GM21825 (cell line): ENCODE data around the gene MYH7.
"Not testable (repeated sequence)": the region's sequence is repeated elsewhere in the genome, so short reads cannot be mapped to it uniquely, and the experiment has no call there.

Experiments
- ATAC-seq: cut with Tn5 transposase; IDR thresholded peaks from one replicate; pipeline ENCODE4 v1.9.1; 2021; ENCODE audit warnings: mild to moderate bottlenecking, moderate library complexity; ENCODE audit not compliant: unreplicated experiment

MYH7 gene

GRCh38 chr14:23431486-23431885 is 4.0 kb downstream of the MYH7 start:
- no peak for ATAC-seq

DNA sequence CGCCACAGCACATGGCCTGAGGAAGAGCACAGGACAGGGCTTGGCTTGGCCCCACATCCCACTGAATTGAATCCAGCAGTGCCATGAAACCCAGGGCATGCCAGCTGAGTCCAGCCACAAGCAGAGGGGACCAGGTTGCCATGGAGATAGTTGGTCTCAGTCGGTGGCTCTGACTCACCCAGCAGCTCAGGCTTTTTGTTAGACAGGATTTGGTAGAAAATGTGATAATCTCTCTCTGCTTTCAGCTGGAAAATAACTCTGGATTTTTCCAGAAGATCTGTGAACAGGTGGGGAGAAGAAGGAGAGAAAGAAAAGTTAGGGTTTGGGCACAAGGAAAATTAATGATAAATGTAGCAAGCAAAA is 4.8 kb downstream of the MYH7 start:
- ATAC-seq, result no peak

DNA sequence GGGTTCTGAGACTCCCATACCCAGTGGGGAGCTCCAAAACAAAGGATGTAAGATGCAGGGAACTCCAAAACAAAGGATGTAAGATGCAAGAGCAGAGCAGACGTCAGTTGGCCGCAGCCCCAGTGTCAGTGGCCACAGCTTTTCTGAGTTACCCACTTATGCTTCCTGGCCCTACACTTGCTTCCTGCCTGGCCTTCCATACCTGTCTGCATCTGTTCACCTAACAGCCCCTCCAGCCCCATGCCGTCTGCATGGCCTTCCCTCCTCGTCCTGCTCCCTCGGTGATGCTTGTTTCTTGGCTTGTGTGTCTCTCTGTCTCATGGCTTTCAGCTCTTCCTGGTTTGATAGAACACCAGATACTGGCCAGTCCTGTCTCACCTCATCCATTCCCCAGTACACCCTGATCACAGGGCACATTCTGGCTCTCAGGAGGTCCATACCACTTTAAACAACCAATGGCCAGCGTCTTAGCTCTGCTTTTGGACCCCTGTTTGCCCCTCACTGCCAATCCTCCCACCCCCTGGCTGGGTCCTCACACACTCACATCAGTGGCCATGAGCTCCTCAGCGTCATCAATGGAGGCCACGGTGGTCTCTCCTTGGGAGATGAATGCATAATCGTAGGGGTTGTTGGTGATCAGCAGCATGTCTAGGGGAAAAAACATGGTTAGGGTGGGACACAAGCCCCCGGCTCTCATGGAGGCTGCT is 5.3 kb downstream of the MYH7 start:
- ATAC-seq, result no peak

DNA sequence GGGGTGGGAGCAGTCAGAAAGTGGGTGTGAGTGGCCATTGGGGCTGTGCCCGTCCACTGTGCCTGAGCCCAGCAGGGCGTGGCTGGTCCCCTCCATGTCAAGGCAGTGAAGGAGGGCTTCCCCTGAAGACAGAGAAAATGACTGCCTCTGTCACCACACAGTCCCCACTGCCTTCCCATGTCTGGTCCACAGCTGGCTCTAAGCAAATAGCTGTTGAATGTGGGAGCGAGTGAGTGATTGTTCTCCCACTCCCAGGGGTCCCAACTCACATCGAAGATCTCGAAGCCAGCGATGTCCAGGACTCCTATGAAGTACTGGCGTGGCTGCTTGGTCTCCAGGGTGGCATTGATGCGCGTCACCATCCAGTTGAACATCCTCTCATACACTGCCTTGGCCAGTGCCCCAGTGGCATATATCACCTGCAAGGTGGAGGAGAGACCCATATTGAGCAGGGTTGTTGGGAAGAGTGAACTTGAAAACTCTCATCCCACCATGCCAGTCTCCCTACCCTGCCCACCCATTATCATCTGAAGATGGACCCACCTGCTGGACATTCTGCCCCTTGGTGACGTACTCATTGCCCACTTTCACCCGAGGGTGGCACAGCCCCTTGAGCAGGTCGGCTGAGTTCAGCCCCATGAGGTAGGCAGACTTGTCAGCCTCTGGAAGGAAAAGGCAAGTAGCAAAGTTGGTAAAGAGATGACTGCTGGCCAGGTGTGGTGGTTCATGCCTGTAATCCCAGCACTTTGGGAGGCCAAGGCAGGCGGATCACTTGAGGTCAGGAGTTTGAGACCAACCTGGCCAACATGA is 6.6 kb downstream of the MYH7 start:
- ATAC-seq, result no peak

DNA sequence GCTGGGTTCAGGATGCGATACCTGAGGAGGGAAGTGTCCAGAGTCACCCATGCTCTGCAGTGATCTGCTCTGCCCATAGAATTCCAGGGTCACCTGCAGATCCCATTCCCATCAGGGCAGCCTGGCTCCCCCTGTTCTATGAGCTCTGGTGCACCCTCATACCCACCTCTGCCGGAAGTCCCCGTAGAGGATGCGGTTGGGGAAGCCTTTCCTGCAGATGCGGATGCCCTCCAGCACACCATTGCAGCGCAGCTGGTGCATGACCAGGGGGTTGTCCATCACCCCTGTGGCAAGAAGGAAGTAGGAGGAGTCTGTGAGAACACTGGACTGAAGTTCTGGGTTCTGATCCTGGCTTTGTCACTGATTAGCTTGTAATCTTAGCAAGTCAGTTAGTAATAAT is 9.7 kb downstream of the MYH7 start:
- ATAC-seq, result not testable (repeated sequence)

DNA sequence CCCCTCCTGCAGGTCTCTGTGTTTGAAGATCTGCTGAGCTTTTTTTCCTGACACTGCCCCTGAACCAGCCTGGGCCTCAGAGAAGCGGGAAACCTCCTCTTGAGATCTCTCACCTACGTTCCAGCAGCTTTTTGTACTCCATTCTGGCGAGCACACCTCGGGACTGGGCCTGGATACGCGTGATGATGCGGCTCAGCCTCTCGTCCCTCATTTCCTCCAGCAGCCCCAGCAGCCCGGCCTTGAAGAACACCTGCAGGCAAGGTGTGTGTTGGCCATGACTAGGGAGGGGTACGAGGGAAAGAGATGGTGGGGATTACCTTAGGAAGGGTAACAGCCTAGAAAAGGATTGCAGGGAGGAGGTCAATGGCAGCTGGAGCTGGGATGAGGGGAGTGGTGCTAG is 10.3 kb downstream of the MYH7 start:
- ATAC-seq, result no peak

DNA sequence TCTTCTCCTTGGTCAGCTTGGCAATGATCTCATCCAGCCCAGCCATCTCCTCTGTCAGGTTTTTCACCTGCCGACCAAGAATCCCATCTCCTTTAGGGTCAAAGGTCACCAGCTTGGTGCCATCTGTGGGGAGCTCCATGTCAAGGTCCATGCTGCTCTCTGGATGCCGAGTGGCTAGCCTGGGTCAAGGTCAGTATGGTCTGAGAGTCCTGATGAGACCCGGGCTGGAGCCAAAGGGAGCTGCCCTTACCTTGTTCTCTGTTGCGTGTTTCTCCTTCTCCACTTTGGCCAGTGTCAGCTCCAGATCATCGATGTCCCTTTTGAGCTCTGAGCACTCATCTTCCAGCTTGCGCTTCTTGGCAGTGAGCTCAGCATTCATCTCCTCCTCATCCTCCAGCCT is 11.8 kb downstream of the MYH7 start:
- no peak for ATAC-seq

DNA sequence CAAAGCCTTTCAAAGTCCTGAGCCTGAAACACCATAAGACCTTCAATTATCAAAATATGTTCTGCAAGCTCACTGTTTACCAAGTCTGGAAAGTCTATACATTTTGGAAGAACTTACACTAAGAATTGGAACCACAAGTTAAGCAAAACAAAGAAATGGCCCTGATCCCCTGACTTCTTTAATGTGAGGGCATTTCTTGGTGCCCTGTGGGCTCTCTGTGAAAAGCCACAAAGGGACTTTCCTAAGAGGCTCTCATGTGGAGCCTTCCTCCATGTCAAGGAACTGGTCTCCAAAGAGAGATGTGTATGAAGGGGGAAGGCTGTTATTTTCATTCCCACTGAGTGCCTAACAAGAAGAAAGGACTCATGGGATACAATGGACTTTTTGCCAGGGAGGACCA is 13.9 kb downstream of the MYH7 start:
- ATAC-seq, result no peak

DNA sequence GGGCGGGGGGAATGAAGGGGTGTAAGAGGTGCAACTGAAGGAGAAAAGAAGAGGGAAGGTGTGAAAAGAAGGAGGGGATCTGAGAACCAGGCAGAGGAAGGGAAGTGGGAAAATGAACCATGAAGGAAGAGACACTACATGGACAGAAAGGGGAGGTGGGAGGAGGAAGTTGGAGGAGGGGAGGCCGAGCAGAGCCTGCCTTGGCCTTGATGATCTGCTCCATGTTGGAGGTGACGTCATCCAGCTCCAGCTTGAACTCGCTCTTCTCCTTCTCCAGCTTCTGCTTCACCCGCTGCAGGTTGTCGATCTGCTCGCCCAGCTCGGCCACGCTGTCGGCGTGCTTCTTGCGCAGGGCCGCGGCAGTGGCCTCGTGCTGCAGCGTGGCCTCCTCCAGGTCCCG is 15.8 kb downstream of the MYH7 start:
- ATAC-seq, result not testable (repeated sequence)

DNA sequence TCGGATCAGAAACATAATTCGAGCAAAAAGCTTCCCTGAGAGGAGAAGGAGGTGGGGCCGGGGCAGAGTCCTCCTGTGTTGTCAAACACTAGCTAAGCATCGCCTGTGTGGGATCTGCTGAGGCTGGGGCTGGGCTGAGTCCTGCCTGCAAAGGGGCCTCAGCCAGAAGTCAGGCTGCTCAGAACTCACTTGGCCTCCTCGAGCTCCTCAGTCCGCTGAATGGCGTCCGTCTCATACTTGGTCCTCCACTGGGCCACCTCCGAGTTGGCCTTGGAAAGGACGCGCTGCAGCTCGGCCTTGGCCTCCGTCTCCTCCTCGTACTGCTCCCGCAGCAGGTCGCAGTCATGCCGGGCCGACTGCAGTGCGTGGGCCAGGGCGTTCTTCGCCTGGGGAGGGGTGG is 17.4 kb downstream of the MYH7 start:
- ATAC-seq, result no peak

DNA sequence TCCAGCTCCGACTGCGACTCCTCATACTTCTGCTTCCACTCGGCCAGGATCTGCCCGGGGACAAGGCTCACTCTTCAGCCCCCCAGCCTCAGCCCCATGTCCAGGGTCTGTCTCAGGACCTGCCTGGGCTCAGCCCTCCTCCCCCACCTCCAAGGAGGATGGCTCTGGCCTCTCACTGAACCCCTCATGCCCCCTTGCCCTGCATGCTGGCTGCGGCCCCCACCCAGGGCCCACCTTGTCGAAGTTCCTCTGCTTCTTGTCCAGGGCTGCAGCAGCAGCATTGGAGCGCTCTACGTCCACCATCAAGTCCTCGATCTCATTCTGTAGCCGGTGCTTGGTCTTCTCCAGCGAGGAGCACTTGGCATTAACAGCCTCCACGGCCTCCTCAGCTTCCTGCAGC is 18.2 kb downstream of the MYH7 start:
- ATAC-seq, result not testable (repeated sequence)

DNA sequence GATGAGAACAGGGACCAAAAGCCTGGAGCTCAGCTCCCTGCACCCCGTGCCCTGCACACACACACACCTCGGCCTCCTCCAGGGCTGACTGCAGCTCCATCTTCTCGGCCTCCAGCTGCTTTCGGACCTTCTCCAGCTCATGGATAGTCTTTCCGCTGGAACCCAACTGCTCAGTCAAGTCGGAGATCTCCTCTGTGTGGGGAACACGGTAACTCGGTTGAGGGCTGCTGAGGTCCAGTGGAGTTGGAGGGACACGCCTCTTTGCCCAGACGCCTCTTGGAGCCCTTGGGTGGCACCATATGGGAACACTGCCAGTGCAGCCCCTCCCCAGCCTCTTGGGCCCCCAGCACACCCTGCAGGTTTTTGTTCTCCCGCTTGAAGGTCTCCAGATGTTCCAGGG is 18.7 kb downstream of the MYH7 start:
- ATAC-seq, result no peak

DNA sequence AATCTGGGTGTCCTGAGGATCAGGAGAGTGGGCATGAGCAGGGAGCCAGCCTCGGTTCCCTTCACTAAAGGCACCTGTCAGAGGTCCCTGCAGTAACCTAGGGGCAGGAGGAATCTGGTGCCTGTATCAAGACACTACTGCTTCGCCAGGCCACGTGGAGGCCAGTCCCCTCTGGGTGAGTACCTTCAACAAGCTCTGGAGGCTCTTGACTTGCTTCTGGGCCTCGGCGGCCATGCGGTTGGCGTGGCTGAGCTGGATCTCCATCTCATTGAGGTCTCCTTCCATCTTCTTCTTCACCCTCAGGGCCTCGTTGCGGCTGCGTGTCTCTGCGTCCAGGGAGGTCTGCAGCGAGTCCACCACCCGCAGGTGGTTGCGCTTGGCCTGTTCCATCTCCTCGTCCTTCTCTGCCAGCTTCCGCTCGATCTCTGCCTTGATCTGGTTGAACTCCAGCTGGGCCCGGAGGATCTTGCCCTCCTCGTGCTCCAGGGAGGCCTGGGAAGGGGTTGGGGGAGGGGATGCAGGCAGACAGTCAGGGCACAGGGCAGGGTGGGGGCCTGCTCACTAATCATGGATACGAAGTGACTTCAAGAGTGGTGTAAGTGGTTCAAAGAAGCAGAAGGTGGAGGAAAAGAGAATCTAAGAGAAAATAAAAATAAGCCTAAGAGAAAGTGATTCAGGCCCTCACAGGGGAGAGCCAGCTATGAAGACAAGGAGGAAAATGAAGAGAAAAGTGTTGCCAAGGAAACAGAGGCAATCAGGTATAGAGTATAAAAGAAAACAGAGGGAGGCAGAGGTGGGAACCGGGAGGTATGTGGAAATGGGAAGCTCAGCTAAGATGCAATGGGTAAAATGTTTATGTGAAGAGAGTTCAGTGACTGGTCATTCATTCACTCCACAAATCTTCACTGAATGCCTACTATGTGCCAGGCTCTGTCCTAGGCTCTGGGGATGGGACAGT is 19.4 kb downstream of the MYH7 start:
- ATAC-seq, result no peak

DNA sequence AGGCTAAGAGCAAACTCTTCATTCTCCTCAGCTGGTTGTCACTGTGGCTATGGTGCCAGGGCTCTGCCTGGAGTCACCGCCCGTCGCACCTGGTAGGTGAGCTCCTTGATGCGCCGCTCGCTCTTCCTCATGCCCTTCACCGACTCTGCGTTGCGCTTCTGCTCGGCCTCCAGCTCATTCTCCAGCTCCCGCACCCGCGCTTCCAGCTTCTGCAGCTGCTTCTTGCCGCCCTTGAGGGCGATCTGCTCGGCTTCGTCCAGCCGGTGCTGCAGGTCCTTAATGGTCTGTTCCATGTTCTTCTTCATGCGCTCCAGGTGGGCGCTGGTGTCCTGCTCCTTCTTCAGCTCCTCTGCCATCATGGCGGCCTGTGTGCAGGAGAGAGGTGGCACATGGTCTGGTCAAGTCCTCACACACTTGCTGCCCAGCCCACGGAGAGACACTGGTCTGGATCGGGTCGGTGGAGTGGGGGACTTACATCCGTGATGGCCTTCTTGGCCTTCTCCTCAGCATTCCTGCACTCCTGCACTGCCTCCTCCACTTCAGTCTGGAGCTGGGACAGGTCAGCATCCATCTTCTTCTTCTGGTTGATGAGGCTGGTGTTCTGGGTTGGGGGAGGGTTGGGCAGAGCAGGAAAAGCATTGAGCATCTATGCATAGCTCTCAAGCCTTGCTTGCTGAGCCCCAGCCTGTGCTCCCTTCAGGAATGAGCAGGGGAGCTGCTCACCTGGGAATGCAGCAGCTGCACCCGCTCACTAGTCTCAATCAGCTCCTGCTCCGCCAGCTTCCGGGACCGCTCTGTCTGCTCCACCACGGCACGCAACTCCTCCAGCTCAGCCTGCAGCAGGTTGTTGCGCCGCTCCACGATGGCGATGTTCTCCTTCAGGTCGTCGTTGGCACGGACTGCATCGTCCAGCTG is 20.3 kb downstream of the MYH7 start:
- ATAC-seq, result no peak

GRCh38 chr14:23414254-23414653 is 21.2 kb downstream of the MYH7 start:
- ATAC-seq, result no peak

DNA sequence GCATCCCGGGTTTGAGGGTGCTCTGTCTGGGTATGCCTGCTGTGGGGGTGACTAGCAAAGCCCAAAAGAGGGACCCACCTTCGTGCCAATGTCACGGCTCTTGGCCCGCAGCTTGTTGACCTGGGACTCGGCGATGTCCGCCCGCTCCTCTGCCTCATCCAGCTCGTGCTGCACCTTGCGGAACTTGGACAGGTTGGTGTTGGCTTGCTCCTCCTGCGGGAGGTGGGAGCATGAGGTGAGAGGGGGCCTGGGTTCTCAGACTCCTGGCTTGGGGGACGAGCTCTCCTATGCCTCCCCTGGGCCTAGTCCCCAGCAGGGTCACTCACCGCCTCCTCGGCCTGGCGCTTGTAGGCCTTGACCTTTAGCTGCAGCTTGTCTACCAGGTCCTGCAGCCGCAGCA is 21.8 kb downstream of the MYH7 start:
- ATAC-seq, result no peak

GRCh38 chr14:23411563-23412525 is 23.6 kb downstream of the MYH7 start:
- no peak for ATAC-seq

DNA sequence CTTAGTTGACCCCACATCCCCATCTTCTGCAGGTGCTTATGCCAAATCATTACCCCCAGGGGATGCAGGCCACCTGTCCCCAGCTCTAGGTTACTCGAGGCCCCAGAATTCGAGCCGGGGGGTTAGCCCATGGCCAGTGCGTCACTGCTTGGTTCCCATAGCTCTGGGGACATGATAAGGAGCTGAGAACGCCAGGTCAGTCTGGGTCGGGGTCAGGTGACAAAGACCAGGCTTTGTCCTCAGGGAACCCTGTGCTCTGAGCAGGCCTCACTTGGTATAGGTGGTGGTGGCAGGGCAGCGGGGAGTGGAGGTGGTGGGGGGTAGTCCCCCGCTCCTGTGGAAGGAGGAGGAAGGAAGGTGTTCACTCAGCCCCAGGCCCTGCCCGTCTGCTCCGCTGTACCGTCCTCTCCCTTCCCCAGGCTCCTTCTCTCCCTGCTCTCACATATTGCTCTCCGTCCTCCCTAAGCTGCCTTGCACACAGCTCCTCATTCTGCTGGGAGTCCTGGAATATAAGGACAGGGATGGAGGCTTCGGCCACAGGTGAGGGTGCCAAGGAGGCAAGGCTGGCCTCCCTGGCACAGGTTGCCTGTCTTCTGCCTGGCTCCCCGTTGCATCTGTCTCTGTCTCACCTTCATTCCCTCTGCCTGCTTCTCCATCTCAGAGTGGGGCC is 25.4 kb downstream of the MYH7 start:
- ATAC-seq, result no peak

DNA sequence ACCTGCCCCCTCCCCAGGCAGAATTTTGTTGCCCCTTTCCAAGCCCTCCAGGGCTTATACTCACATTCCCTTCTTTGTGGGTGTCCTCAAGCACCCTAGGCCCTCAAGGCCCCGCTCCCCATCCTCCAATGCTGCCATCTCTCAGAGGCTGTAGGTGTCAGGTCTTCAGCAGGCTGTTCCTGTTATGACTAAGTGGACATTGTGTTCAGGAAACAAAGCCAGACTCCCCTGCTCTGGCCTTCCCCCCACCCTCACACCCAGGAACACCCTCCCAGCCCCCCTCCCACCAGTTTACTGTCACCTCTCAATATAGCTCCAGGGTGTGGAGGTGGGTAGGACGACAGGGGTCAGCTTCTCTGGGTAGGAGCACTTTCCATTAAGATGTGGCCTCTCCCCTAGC is 26.0 kb downstream of the MYH7 start:
- ATAC-seq, result no peak
